Ovary (tissue), 9 donors: ENCODE results near the gene RPL10A. TPM values are rescaled to one million over a fixed set of nuclear protein-coding genes. Genes with fewer than 3 reads are reported as not detected.

Experiments used
- DNase-seq, 5 donors: peaks; one replicate each; pipeline ENCODE4 v3.0.0-alpha.2; 2019 to 2020
- H3K27ac ChIP-seq, 2 donors: fragments of 200-600 bp; one replicate each; pipeline versions ENCODE4 v1.5.1 to v1.8.0; 2019 to 2022
- H3K27me3 ChIP-seq: fragments of 200-600 bp; one replicate; pipeline ENCODE4 v1.8.0; 2022
- H3K36me3 ChIP-seq: fragments of 200-600 bp; sonication (generic); one replicate; pipeline ENCODE4 v1.5.1; 2019
- H3K4me1 ChIP-seq: one replicate; pipeline ENCODE4 v1.8.1; 2013; ENCODE audit warnings: mild to moderate bottlenecking, moderate library complexity; ENCODE audit not compliant: insufficient read depth
- H3K4me3 ChIP-seq: fragments of 200-600 bp; sonication (generic); one replicate; pipeline ENCODE4 v1.5.1; 2017
- H3K9me3 ChIP-seq, 2 donors: fragments of 200-600 bp in 1 of 2; sonication (generic) in 1 of 2; one replicate each; pipeline versions ENCODE4 v1.5.1 to v1.8.1; 2013 to 2019; ENCODE audit warnings: mild to moderate bottlenecking in 1 of 2, moderate library complexity in 1 of 2
- EP300 ChIP-seq: sonication (generic); formaldehyde crosslinking; IDR thresholded peaks from one replicate; pipeline ENCODE4 v1.6.1; 2017; ENCODE audit warnings: antibody characterized with exemption
- POLR2A ChIP-seq: fragments of 450-650 bp; IDR thresholded peaks from one replicate; pipeline ENCODE4 v1.6.1; 2017; ENCODE audit warnings: antibody characterized with exemption, mild to moderate bottlenecking, moderate library complexity
- WGBS, 3 donors: extraction: QIAGEN DNeasy Blood & Tissue Kit in 1 of 3; methylation state at CpG; one replicate each; pipeline versions ENCODE4 v1.1.5 to v1.1.7; 2013 to 2017; 5-methylcytosine and 5-hydroxymethylcytosine counted together
- intact Hi-C, 4 donors: fragments of 100-400 bp; cut with DNase I; formaldehyde crosslinking; loops; one replicate each; pipeline versions ENCODE4 v1.11.0 to v1.15.1; 2022 to 2023
- polyA plus RNA-seq, 2 donors: library from polyadenylated mRNA; stranded (reverse); fragments of 200-250 nt in 1 of 2; fragments of 350-450 nt in 1 of 2; fragmentation: Illumina TruSeq in 1 of 2; extraction: RNeasy Lipid Tissue Mini Kit (QIAGEN cat#74804) in 1 of 2; gene quantifications; one replicate each; pipeline ENCODE4 v1.2.3, GENCODE V29; 2013 to 2014
- total RNA-seq, 7 donors: library from RNA; depleted of rRNA in 2 of 7; stranded (reverse); fragments of >200 nt in 2 of 7; fragmentation: NEBNext Ultra II Directional in 3 of 7; extraction: Animal tissue kit (Norgen Biotek cat#: 25700) in 3 of 7; gene quantifications; one replicate each; pipeline versions ENCODE4 v1.1.0 to v1.2.4, GENCODE V29; 2016 to 2023
- TF ChIP-seq, protein P1 (sequence below), 3 donors: fragments of 450-650 bp in 2 of 3; fragments of 200-600 bp in 1 of 3; IDR thresholded peaks; one replicate each; pipeline versions ENCODE4 v1.5.1 to v1.8.0; 2016 to 2022; ENCODE audit warnings: antibody characterized with exemption in 3 of 3, mild to moderate bottlenecking in 1 of 3
- donor health status: DM: no; HTN: no; CAD: no; lungs with moderate emphysema.
- donor health status: DM: no; HTN: no; CAD: no.
- donor health status: Bipolar disorder and iron deficiency.
- donor health status: DM: yes; HTN: yes; CAD: no.
- donor health status: DM: no; HTN: no; CAD: no.
- donor health status: DM: yes; HTN: yes; CAD: no.

RPL10A gene
- total and polyA plus RNA-seq, 9 donors, result 2,596 to 5,052 (median 3,198) TPM

DNA sequence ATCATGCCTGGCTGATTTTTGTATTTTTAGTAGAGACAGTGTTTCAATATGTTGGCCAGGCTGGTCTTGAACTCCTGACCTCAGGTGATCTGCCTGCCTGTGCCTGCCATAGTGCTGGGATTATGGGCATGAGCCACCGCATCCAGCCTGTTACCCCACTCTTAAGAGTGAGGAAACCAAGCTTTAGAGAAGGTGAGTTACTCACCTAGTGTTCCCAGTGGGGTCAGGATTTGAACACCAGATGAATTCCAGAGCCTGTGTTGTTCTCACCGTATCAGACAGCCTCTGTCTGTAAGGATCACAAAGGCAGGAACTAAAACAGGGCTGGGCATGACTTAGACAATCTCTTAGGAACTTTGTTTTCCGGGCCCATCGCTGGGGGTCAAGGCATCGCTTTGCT, 25.5 kb upstream of the RPL10A start:
- Histone ChIP-seq H3K27ac (no peak overlapping the region), H3K27me3 (no peaks in the 10 kb centered on the region), H3K4me1 (no peaks in the 10 kb centered on the region), H3K36me3 (no peaks in the 10 kb centered on the region), H3K4me3 (no peak overlapping the region), H3K9me3 (no peaks in the 10 kb centered on the region)
- intact Hi-C loops, result no loop called here
- WGBS, 3 donors, result 78 to 80% (median 79%) methylated on average over 5 of the region's 5 CpGs
- no peak for DNase-seq
- TF ChIP-seq EP300 (no peak), POLR2A (no peak)
- TF ChIP-seq, protein P1, sequence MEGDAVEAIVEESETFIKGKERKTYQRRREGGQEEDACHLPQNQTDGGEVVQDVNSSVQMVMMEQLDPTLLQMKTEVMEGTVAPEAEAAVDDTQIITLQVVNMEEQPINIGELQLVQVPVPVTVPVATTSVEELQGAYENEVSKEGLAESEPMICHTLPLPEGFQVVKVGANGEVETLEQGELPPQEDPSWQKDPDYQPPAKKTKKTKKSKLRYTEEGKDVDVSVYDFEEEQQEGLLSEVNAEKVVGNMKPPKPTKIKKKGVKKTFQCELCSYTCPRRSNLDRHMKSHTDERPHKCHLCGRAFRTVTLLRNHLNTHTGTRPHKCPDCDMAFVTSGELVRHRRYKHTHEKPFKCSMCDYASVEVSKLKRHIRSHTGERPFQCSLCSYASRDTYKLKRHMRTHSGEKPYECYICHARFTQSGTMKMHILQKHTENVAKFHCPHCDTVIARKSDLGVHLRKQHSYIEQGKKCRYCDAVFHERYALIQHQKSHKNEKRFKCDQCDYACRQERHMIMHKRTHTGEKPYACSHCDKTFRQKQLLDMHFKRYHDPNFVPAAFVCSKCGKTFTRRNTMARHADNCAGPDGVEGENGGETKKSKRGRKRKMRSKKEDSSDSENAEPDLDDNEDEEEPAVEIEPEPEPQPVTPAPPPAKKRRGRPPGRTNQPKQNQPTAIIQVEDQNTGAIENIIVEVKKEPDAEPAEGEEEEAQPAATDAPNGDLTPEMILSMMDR (IDR thresholded peaks at IDR 0.05), result no peak

DNA sequence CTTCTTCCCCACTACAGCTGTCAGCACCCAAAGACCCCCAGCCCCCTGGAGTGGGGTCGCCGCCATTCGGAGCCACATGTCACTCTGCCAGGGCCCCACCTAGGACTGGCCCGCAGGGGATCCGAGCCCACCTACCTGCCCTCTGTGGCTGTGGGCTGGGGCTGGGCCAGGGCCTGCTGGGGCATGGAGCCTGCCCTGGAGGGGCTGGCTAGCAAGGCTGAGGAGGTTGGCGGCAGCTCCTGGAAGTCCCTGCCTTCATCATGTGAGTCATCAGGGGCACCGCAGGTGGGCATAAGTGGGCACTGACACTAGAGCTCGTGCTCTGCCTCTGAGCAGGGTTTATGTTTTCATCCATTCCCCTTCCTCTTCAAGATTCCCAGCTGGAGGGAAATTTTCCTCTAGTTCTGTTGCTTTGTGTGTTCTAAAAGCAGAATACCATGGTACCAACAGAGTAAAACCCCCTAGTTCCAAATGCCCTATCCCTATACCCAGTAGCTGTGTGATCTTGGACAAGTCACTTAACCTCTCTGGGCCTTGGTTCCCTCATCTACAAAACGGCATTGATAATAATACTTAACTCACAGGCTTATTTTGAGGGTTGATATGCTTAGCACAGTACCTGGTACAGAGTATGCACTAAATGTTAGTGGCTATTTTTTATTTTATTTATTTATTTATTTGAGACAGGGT, 24.7 kb upstream of the RPL10A start:
- 86 to 90% (median 88%) methylated on average over 9 of the region's 9 CpGs for WGBS, 3 donors
- Histone ChIP-seq H3K9me3 (no peaks in the 10 kb centered on the region), H3K4me3 (no peak overlapping the region), H3K36me3 (no peaks in the 10 kb centered on the region), H3K27me3 (no peaks in the 10 kb centered on the region), H3K4me1 (no peaks in the 10 kb centered on the region), H3K27ac (no peak overlapping the region)
- TF ChIP-seq POLR2A, result no peak
- no peak for DNase-seq
- intact Hi-C loops, result no loop called here

- H3K27me3 ChIP-seq, result no peaks in the 10 kb centered on the region
- WGBS, 3 donors, result 84 to 89% (median 87%) methylated on average over 6 to 7 of the region's 7 CpGs
- intact Hi-C loops, result no loop called here
- no peak for TF ChIP-seq EP300
- H3K4me3 ChIP-seq, result no peak overlapping the region
- no peaks in the 10 kb centered on the region for H3K9me3 ChIP-seq
- no peaks in the 10 kb centered on the region for H3K36me3 ChIP-seq
- no peaks in the 10 kb centered on the region for H3K4me1 ChIP-seq
- H3K27ac ChIP-seq, result no peak overlapping the region
- no peak for DNase-seq
Measured at GRCh38 chr6:35445691-35446090, 22.5 kb upstream of the RPL10A start.

GRCh38 chr6:35448191-35448590, 20.0 kb upstream of the RPL10A start:
- Histone ChIP-seq H3K4me3 (no peak overlapping the region), H3K4me1 (peaks cover 1% of the 10 kb centered on the region), H3K36me3 (no peaks in the 10 kb centered on the region), H3K27ac (no peak overlapping the region), H3K27me3 (no peaks in the 10 kb centered on the region), H3K9me3 (no peaks in the 10 kb centered on the region)
- WGBS, 3 donors, result 64 to 79% (median 76%) methylated on average over 7 of the region's 7 CpGs
- DNase-seq, result no peak
- TF ChIP-seq, protein P1 (IDR thresholded peaks at IDR 0.05), result no peak
- TF ChIP-seq EP300 (no peak), POLR2A (no peak)
- intact Hi-C loops, result loop anchor here in 1 of 4 donors (2.0 kb wide), 1 partner anchor 105 kb away; the partner anchor contains the start of gene PPARD

DNA sequence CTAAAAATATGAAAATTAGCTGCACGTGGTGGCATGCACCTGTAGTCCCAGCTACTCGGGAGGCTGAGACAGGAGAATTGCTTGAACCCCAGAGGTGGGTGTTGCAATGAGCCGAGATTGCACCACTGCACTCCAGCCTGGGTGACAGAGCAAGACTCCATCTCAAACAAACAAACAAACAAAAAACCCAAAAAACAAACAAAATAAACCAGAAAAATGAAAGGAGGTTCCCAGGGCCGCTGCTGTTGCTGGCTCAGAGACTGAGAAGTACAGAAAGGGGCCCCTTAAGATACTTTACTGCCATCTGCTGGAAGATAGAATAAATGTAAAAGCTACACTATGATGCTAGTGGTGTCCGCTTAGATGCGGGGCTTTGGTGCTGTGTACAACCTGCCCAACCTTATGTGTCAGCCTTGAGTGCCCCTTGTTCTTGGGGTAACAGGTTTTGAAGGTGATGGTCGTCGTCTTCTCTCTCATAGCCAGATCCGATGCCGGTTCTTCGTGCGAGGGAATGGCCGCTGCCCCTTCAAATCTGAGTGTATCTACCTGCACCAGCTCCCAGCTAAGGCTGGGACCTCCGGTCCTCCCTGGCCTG, 18.8 kb upstream of the RPL10A start:
- intact Hi-C loops, result loop anchor here in 2 of 4 donors (1.0 to 2.0 kb wide), 2 partner anchors 107 kb away; partner anchors contain the start of gene PPARD (in 2 of the 2)
- peak in 1 of 5 donors; percentile 37 for DNase-seq
- no peak overlapping the region for H3K27ac ChIP-seq
- no peaks in the 10 kb centered on the region for H3K9me3 ChIP-seq
- H3K4me1 ChIP-seq, result peaks cover 6% of the 10 kb centered on the region
- H3K27me3 ChIP-seq, result no peaks in the 10 kb centered on the region
- 27 to 36% (median 33%) methylated on average over 14 of the region's 14 CpGs for WGBS, 3 donors
- no peaks in the 10 kb centered on the region for H3K36me3 ChIP-seq
- no peak overlapping the region for H3K4me3 ChIP-seq
- TF ChIP-seq EP300, result no peak
- TF ChIP-seq, protein P1 (IDR thresholded peaks at IDR 0.05), result peak; percentile 62 to 86 (median 79)
